Measurements from ENCODE around the gene TSR2. TPM values are rescaled to one million over a fixed set of nuclear protein-coding genes. Genes with fewer than 3 reads are reported as not detected.

The TSR2 gene
- total and polyA plus RNA-seq, 7 donors, result 21.9 to 52.2 (median 30.7) TPM

DNA sequence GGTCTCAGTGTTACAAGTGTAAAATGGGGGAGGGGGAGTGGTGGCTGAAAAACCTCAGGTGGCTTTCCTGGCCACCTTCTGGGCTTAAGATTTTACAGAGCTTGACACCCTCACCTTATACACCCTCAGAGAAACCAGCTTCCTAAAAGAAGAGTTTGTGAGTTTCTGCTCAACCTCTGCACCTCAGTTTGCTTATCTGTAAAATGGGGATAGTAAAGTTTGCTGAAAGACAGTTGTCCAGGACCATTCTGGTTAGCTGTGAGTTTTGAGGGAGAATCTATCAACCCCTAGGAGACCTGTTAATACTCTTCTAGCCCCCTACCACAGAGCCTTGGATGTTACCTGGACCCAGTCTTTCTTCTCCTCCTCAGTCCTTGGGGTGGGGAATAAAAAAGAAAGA is 9.7 kb downstream of the TSR2 start:
- Histone ChIP-seq H3K9me3 (no peaks in the 10 kb centered on the region), H3K36me3 (ENCODE audit: insufficient read depth in 1 of 2, low read depth in 1 of 2) (peaks cover 0 to 7% of the 10 kb centered on the region in 2 donors), H3K4me1 (no peaks in the 10 kb centered on the region), H3K27me3 (ENCODE audit: insufficient read depth in 3 of 3, low read length in 2 of 3) (peaks cover 0 to 11% (median 0%) of the 10 kb centered on the region in 3 donors), H3K4me3 (no peak overlapping the region), H3K27ac (no peak overlapping the region)
- no peak for ATAC-seq
- intact Hi-C loops (cut with DNase I), result loop anchor here in 1 of 2 donors (10.0 kb wide), 1 partner anchor 405 kb away; the partner anchor contains the start of gene PHF8
- no peak for DNase-seq
- TF ChIP-seq CTCF (IDR thresholded peaks at IDR 0.05), result no peak

DNA sequence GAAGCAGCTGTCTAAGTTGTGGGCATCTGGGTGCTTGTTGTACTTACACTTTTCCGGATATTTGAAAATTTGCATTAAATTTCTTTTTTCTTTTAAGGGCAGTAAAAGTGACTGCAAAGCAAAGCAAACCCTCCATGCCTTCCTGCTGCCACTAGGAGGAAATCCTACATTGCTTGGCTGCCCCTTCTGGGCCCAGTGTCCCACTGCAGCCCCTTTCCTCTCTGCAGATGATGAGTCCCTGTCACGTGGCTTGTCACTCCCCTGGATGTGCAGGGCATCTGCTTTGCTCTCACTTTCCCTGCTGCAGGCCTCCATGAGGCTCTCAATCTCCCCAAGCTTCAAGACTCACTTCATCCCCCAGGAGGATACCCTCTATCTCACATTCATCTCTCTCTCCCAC is 12.7 kb downstream of the TSR2 start:
- Histone ChIP-seq H3K27me3 (ENCODE audit: insufficient read depth in 3 of 3, low read length in 2 of 3) (no peaks in the 10 kb centered on the region), H3K4me1 (no peaks in the 10 kb centered on the region), H3K9me3 (no peaks in the 10 kb centered on the region), H3K27ac (no peak overlapping the region), H3K4me3 (no peak overlapping the region), H3K36me3 (ENCODE audit: insufficient read depth in 1 of 2, low read depth in 1 of 2) (no peaks in the 10 kb centered on the region)
- intact Hi-C loops (cut with DNase I), result no loop called here
- no peak for TF ChIP-seq CTCF (IDR thresholded peaks at IDR 0.05)
- ATAC-seq (no peak), DNase-seq (no peak)
- WGBS, 3 donors, result 30 to 56% (median 32%) methylated on average over 2 of the region's 2 CpGs

DNA sequence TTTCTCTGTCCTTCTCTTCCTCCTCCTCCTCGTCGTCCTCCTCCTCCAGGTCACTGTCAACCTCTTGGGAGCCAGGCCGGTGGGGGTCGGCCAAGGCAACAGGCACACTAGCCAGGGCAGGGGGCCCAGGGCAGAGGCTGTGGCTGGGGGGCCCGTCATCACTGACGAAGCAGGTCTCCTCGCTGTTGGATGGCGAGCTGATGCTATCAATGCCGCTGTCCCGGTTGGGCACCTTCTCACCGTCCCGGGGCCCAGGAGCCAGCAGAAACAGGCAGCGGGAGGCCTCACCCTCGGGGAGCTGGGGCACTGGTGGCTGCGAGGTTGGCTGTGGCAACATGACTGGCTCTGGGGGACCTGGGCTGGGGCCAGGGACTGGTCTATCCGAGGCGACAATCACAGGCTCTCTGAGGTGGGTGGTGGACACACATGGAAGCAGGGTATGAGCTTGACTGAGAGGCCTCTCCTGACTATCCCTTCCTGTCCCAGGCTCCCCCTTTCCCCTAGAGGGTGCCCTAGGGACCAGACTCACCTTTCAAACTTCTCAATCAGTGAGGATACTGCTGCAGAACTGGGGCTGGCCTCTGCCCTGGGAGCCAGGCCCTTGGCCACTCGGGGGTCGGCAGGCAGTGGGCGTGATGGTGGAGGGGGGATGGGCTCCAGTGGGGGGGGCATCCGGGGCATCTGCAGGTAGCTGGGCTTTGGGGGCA is 30.0 kb downstream of the TSR2 start:
- TF ChIP-seq CTCF (IDR thresholded peaks at IDR 0.05), result no peak
- DNase-seq (no peak), ATAC-seq (no peak)
- Histone ChIP-seq H3K4me1 (no peaks in the 10 kb centered on the region), H3K36me3 (ENCODE audit: insufficient read depth in 1 of 2, low read depth in 1 of 2) (no peaks in the 10 kb centered on the region), H3K27ac (no peak overlapping the region), H3K9me3 (no peaks in the 10 kb centered on the region), H3K27me3 (ENCODE audit: insufficient read depth in 3 of 3, low read length in 2 of 3) (no peaks in the 10 kb centered on the region), H3K4me3 (no peak overlapping the region)
- intact Hi-C loops (cut with DNase I), result no loop called here
- WGBS, 3 donors, result 82 to 91% (median 88%) methylated on average over 18 to 21 of the region's 21 CpGs

- ATAC-seq (no peak), DNase-seq (no peak)
- Histone ChIP-seq H3K9me3 (no peaks in the 10 kb centered on the region), H3K4me1 (no peaks in the 10 kb centered on the region), H3K36me3 (ENCODE audit: insufficient read depth in 1 of 2, low read depth in 1 of 2) (no peaks in the 10 kb centered on the region), H3K27me3 (ENCODE audit: insufficient read depth in 3 of 3, low read length in 2 of 3) (no peaks in the 10 kb centered on the region), H3K27ac (no peak overlapping the region), H3K4me3 (no peak overlapping the region)
- no peak for TF ChIP-seq CTCF (IDR thresholded peaks at IDR 0.05)
- intact Hi-C loops (cut with DNase I), result no loop called here
- WGBS, 3 donors, result 75 to 87% (median 82%) methylated on average over 8 to 10 of the region's 10 CpGs
Measured at GRCh38 chrX:54473993-54474859, 34.0 kb downstream of the TSR2 start.

All from psoas muscle (tissue), 8 donors.